ENCODE data around the gene HSPBP1.

The HSPBP1 gene

GRCh38 chr19:55284405-55285058 is 4.6 kb upstream of the HSPBP1 start:
- no peak for DNase-seq (ENCODE audit: extremely low read depth, low read depth)
- peak overlapping the region; percentile 34 for H3K4me3 ChIP-seq (replicated peaks; ENCODE audit: low read depth, low read length)

GRCh38 chr19:55283548-55284377 is 3.9 kb upstream of the HSPBP1 start, which contains the start of gene BRSK1:
Gene BRSK1 (plus strand): TSS chr19:55283997. CDS start chr19:55284443, 446 bp downstream.
- peak within 1 kb of the TSS; percentile 34 for H3K4me3 ChIP-seq (replicated peaks; ENCODE audit: low read depth, low read length)
- DNase-seq (ENCODE audit: extremely low read depth, low read depth): no peak
- TF ChIP-seq, protein P1, sequence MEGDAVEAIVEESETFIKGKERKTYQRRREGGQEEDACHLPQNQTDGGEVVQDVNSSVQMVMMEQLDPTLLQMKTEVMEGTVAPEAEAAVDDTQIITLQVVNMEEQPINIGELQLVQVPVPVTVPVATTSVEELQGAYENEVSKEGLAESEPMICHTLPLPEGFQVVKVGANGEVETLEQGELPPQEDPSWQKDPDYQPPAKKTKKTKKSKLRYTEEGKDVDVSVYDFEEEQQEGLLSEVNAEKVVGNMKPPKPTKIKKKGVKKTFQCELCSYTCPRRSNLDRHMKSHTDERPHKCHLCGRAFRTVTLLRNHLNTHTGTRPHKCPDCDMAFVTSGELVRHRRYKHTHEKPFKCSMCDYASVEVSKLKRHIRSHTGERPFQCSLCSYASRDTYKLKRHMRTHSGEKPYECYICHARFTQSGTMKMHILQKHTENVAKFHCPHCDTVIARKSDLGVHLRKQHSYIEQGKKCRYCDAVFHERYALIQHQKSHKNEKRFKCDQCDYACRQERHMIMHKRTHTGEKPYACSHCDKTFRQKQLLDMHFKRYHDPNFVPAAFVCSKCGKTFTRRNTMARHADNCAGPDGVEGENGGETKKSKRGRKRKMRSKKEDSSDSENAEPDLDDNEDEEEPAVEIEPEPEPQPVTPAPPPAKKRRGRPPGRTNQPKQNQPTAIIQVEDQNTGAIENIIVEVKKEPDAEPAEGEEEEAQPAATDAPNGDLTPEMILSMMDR (IDR thresholded peaks at IDR 0.05; ENCODE audit: low read depth, low read length, missing control alignments): no peak

More at GRCh38 chr19:55284405-55285058, 4.6 kb upstream of the HSPBP1 start:
- TF ChIP-seq, protein P1 (IDR thresholded peaks at IDR 0.05; ENCODE audit: low read depth, low read length, missing control alignments): no peak

DNA sequence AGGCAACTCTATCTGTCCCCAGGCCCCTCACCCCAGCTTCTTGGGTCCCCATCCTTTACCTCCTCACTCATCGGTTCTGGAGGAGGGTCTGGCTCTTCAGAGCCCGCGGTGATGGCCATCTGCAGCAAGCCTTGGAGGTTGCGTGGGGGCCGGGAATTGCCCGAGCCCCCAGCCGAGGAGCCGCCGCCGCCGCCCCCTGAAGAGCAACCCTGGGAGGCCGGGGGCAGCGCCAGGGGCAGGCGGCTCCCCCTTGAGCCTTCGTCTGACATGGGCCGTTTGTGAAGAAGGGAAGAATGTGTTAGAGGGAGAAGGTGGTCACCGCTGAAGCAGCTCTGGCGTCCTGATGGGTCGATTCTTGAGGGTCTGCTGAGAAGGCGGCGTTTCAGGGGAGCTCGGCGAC is 570 bp downstream of the HSPBP1 start:
- TF ChIP-seq, protein P1 (IDR thresholded peaks at IDR 0.05; ENCODE audit: low read depth, low read length, missing control alignments): no peak
- DNase-seq (ENCODE audit: extremely low read depth, low read depth): no peak
- H3K4me3 ChIP-seq (replicated peaks; ENCODE audit: low read depth, low read length): peak overlapping the region; percentile 92

DNA sequence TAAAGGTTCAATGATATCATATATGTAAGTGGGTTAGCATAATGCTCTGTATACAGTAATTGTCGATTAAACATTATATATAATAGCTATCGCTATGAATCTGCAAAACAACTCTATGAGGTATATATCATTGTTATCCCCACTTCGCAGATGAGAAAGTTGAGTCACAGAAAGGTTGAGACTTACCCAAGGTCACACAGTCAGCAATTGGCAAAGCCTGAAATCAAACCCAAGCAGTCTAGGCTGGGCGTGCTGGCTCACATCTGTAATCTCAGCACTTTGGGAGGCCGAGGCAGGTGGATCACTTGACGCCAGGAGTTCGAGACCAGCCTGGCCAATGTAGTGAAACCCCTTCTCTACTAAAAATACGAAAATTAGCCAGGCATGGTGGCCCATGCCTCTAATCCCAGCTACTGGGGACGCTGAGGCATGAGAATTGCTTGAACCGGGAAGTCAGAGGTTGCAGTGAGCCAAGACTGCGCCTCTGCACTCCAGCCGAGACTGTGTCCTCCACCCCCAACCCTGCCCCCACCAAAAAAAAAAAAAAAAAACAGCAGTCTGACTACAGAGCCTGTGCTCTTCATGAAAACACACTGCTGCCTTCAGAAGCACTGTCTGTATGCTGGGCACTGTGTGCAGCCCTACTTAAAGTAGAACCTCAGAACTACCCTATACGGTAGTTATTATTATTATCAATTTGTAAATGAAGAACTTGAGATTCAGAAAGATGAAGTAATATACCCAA is 1.3 kb downstream of the HSPBP1 start:
- TF ChIP-seq, protein P1 (IDR thresholded peaks at IDR 0.05; ENCODE audit: low read depth, low read length, missing control alignments): no peak
- DNase-seq (ENCODE audit: extremely low read depth, low read depth): no peak
- peak overlapping the region; percentile 92 for H3K4me3 ChIP-seq (replicated peaks; ENCODE audit: low read depth, low read length)

DNA sequence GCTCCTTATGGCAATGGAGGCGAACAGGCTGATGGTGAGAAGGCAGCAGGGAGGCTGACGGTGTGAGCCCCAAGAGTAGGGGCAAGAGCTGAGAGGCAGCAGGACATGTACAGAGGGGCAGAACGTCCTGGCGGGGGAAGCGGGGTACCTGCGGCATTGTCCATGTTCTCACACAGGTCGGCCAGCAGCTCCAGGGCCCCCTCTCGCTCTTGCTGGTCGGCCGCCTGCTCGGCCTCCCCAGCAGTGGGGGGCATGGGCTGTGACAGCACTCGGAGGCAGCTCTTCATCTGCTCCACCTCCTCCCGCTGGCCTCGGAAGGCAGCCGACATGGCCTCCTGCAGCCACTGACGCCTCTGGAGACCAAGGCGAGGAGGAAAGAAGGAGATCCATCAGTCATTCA is 2.4 kb downstream of the HSPBP1 start:
- no peak for DNase-seq (ENCODE audit: extremely low read depth, low read depth)
- TF ChIP-seq, protein P1 (IDR thresholded peaks at IDR 0.05; ENCODE audit: low read depth, low read length, missing control alignments): no peak
- no peak overlapping the region for H3K4me3 ChIP-seq (replicated peaks; ENCODE audit: low read depth, low read length)

DNA sequence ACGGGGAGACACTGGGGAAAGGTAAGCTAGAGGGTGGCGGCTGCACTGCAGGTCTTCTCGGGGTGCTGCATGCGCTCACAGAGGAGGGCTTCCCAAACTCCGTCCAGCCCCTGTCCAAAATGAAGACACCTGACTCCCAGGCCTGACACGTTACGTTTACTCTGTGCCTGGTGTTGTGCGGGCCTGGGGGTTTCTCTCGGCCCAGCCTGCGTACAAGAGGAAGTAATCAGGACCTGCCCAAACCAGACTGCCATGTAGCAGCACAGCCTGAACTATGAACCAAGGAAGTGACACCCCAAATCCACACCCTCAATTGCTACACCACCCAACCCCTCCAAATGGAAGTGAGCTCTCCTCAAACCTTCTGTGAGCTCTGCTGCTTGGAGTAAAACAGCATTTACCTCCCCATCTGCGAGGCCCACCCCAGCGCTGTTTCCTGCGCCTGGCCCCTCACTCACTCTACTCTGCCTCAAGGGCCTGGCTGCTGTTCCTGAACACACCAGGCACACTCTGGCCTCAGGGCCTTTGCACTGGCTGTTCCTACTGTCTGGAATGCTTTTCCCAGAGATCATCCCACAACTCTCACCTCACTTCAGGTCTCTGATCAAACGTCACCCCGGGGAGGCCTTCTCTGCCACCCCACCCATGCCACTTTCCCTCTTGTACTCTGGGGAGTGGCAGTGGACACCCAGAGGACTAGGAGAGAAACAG is 3.0 kb downstream of the HSPBP1 start:
- TF ChIP-seq, protein P1 (IDR thresholded peaks at IDR 0.05; ENCODE audit: low read depth, low read length, missing control alignments): no peak
- H3K4me3 ChIP-seq (replicated peaks; ENCODE audit: low read depth, low read length): no peak overlapping the region
- no peak for DNase-seq (ENCODE audit: extremely low read depth, low read depth)

Data from HFF-Myc (cell line).